GM12878 (cell line): ENCODE measurements around the gene UBAC2. TPM values are rescaled to one million over a fixed set of nuclear protein-coding genes. Genes with fewer than 3 reads are reported as not detected.

ENCODE experiments used
- BCL11A ChIP-seq: IDR thresholded peaks from 2 replicates; pipeline ENCODE4 v1.6.1; 2011; ENCODE audit warnings: low read depth, low read length
- BMI1 ChIP-seq: fragments of 450-650 bp; IDR thresholded peaks from 2 replicates; pipeline ENCODE4 v1.6.1; 2016; ENCODE audit warnings: mild to moderate bottlenecking, moderate library complexity, borderline replicate concordance
- BRCA1 ChIP-seq: IDR thresholded peaks from 2 replicates; pipeline ENCODE4 v1.6.1; 2011; ENCODE audit warnings: low read depth, low read length, improper control_type of control experiment
- CHD1 ChIP-seq: IDR thresholded peaks from 2 replicates; pipeline ENCODE4 v1.6.1; 2012; ENCODE audit warnings: low read depth, low read length, improper control_type of control experiment
- CHD2 ChIP-seq: IDR thresholded peaks from 2 replicates; pipeline ENCODE4 v1.6.1; 2011; ENCODE audit warnings: low read depth, low read length, improper control_type of control experiment, borderline replicate concordance
- CTCF ChIP-seq, 3 experiments: IDR thresholded peaks in 2 of 3; conservative IDR thresholded peaks in 1 of 3; 2 replicates each; pipeline ENCODE4 v1.5.1; 2011; ENCODE audit warnings: low read depth in 3 of 3, low read length in 3 of 3, mild to moderate bottlenecking in 3 of 3, control low read depth in 2 of 3, moderate library complexity in 2 of 3, inconsistent platforms in 1 of 3, mixed read lengths in 1 of 3; ENCODE audit not compliant: control insufficient read depth in 2 of 3, insufficient read depth in 1 of 3; ENCODE audit errors: extremely low read depth in 1 of 3
- E4F1 ChIP-seq: fragments of 450-650 bp; IDR thresholded peaks from 2 replicates; pipeline ENCODE4 v1.6.1; 2018; ENCODE audit warnings: borderline replicate concordance, mild to moderate bottlenecking; ENCODE audit not compliant: partially characterized antibody
- EGR1 ChIP-seq, 2 experiments: IDR thresholded peaks; 1 replicate in 1 of 2; 2 replicates in 1 of 2; pipeline ENCODE4 v1.6.1; 2011 to 2012; ENCODE audit warnings: low read depth in 2 of 2, low read length in 2 of 2, borderline replicate concordance in 1 of 2, mild to moderate bottlenecking in 1 of 2, moderate library complexity in 1 of 2
- IKZF1 ChIP-seq: fragments of 450-650 bp; conservative IDR thresholded peaks from 2 replicates; pipeline ENCODE4 v1.6.1; 2017; ENCODE audit warnings: antibody characterized with exemption, mild to moderate bottlenecking
- MTA3 ChIP-seq: IDR thresholded peaks from 2 replicates; pipeline ENCODE4 v1.6.1; 2012; ENCODE audit warnings: low read length, inconsistent platforms, borderline replicate concordance
- NFYA ChIP-seq: IDR thresholded peaks from 2 replicates; pipeline ENCODE4 v1.6.1; 2011; ENCODE audit warnings: low read depth, mild to moderate bottlenecking, low read length, improper control_type of control experiment, borderline replicate concordance
- POLR2AphosphoS2 ChIP-seq: IDR thresholded peaks from 2 replicates; pipeline ENCODE4 v1.6.1; 2011; ENCODE audit warnings: low read depth, mild to moderate bottlenecking, low read length, improper control_type of control experiment, moderate library complexity
- RAD21 ChIP-seq: IDR thresholded peaks from 2 replicates; pipeline ENCODE4 v1.6.1; 2011; ENCODE audit warnings: mild to moderate bottlenecking, low read depth, low read length, moderate library complexity; ENCODE audit not compliant: insufficient read depth
- RBBP5 ChIP-seq: fragments of 200-600 bp; sonication (generic); conservative IDR thresholded peaks from 2 replicates; pipeline ENCODE4 v1.6.1; 2016
- RUNX3 ChIP-seq: IDR thresholded peaks from 2 replicates; pipeline ENCODE4 v1.6.1; 2012; ENCODE audit warnings: low read length, inconsistent platforms
- SIX5 ChIP-seq: IDR thresholded peaks from 2 replicates; pipeline ENCODE4 v1.6.1; 2011; ENCODE audit warnings: mild to moderate bottlenecking, low read depth, low read length, moderate library complexity; ENCODE audit not compliant: severe bottlenecking
- SMAD5 ChIP-seq: IDR thresholded peaks from 2 replicates; pipeline ENCODE4 v1.6.1; 2016; ENCODE audit warnings: antibody characterized with exemption, low read depth
- TCF7 ChIP-seq: IDR thresholded peaks from 2 replicates; pipeline ENCODE4 v1.6.1; 2014; ENCODE audit warnings: antibody characterized with exemption, borderline replicate concordance
- ZBTB40 ChIP-seq: fragments of 450-650 bp; IDR thresholded peaks from 2 replicates; pipeline ENCODE4 v1.6.1; 2016; ENCODE audit warnings: mild to moderate bottlenecking, moderate library complexity, borderline replicate concordance
- ZNF24 ChIP-seq: fragments of 450-650 bp; IDR thresholded peaks from 2 replicates; pipeline ENCODE4 v1.6.1; 2017; ENCODE audit warnings: antibody characterized with exemption, mild to moderate bottlenecking
- ZNF274 ChIP-seq: IDR thresholded peaks from one replicate; pipeline ENCODE4 v1.8.0; 2011; ENCODE audit not compliant: insufficient read length, insufficient read depth
- ZSCAN29 ChIP-seq: fragments of 450-650 bp; IDR thresholded peaks from 2 replicates; pipeline ENCODE4 v1.6.1; 2017; ENCODE audit warnings: mild to moderate bottlenecking, moderate library complexity
- polyA plus RNA-seq, 11 experiments: library from polyadenylated mRNA; depleted of rRNA in 4 of 11; unstranded in 6 of 11; stranded (reverse) in 5 of 11; fragments of >200 nt; fragmentation: Nextera tagmentation in 4 of 11; fragmentation: Illumina TruSeq in 1 of 11; extraction: Ambion mirVana in 4 of 11; extraction: Trizol in 1 of 11; gene quantifications; 1 replicate in 1 of 11; 2 replicates in 10 of 11; pipeline versions ENCODE4 v1.2.1 to v1.2.3, GENCODE V29; 2011 to 2016; ENCODE audit warnings: inconsistent platforms in 2 of 11, missing spikeins in 2 of 11, low read depth in 1 of 11
- total RNA-seq, 4 experiments: library from RNA; depleted of rRNA in 3 of 4; stranded (reverse); fragments of >200 nt in 3 of 4; fragmentation: Illumina TruSeq in 1 of 4; extraction: Trizol in 1 of 4; gene quantifications; 2 replicates each; pipeline versions ENCODE4 v1.2.1 to v1.2.3, GENCODE V29; 2013 to 2021

The UBAC2 gene
- total and polyA plus RNA-seq, 10 of the 15 experiments (the other 5 are each of a cell fraction or from before 2014, with no cell fraction given) = 3.0 to 54.6 (median 17.4) TPM

GRCh38 chr13:99200432-99201167, at the start of gene UBAC2 (continued):
- peak; percentile 78 for TF ChIP-seq ZBTB40
- TF ChIP-seq NFYA = no peak
- peak; percentile 52 for TF ChIP-seq RUNX3
- TF ChIP-seq IKZF1 = peak; percentile 86
- no peak for TF ChIP-seq RAD21
- TF ChIP-seq ZSCAN29 = no peak
- no peak for TF ChIP-seq E4F1
- no peak for TF ChIP-seq CHD1
- TF ChIP-seq ZNF24 = no peak
- TF ChIP-seq ZNF274 = no peak
- peak in 1 of 2 experiments; percentile 52; a peak in 1 of 3 replicates for TF ChIP-seq EGR1 (IDR thresholded peaks at IDR 0.05; ENCODE audit: borderline replicate concordance in 1 of 2, low read depth in 2 of 2, low read length in 2 of 2)
- peak; percentile 68 for TF ChIP-seq POLR2AphosphoS2
- no peak for TF ChIP-seq BCL11A
- TF ChIP-seq SMAD5 = peak; percentile 85
- no peak for TF ChIP-seq TCF7
- TF ChIP-seq CHD2 = peak; percentile 77; the same call in 1 of the 2 replicates
- no peak for TF ChIP-seq BRCA1
- no peak for TF ChIP-seq BMI1
- no peak for TF ChIP-seq SIX5
- TF ChIP-seq RBBP5 = peak; percentile 71; the same call in 1 of the 2 replicates
- TF ChIP-seq CTCF (IDR thresholded peaks at IDR 0.05 in 2 of 3, conservative IDR thresholded peaks at IDR 0.05 in 1 of 3; ENCODE audit: control insufficient read depth in 2 of 3, extremely low read depth in 1 of 3, insufficient read depth in 1 of 3, low read depth in 3 of 3, low read length in 3 of 3) = 0 out of 6 replicates have a peak, but pooled peaks of 1 of the 3 experiments have one; percentile 2
- no peak for TF ChIP-seq MTA3
